ENCODE results near the gene DENND5A. TPM values are rescaled to one million over a fixed set of nuclear protein-coding genes. Genes with fewer than 3 reads are reported as not detected.
"Not testable (repeated sequence)": the region's sequence is repeated elsewhere in the genome, so short reads cannot be mapped to it uniquely, and the experiment has no call there.

Gene DENND5A
- polyA plus RNA-seq, 1 donor = 59.3 TPM

DNA sequence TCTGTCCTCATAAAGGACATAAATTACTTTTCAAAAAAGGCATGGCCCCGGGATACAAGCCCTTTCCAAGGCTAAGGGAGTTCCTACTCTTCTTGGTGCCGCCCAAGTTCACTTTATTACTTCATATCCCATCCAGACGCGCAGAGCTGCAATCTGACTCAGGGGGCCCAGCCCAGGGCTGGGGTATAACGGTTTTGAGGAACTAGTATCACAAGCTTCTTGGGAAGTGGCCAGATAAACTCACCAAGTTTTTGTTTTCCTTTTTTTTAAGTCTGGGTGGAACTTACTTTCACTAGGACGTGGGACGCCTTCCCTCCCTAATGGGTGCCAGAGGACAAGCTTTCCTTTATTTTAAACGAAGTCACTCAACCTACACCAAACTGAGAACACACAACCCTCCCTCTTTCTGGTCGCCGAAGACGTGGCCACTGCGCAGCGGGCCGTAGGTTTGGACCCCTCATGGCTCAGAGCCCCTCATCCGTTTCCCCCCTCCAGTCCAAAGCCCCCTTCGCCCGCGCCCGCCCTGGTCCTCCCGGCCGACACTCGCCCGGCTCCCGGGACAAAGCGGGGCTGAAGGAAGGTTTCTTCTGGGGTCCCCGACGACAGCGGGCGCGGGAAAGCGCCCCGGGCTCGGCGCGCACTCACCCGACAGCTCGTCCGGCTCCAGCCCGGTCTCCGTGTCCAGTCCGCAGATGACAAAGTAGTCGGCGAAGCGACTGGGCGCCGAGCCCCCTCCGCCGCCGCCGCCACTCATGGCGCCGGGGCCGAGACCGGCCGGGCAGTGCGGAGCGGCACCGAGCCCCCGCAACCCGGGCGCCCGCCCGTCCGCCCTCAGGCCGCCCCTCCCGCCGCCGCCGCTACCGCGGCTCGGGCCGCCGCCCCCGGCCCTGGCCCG, 587 bp downstream of the DENND5A start:
- DNase-seq (ENCODE audit: low read depth) = peak; percentile 74

DNA sequence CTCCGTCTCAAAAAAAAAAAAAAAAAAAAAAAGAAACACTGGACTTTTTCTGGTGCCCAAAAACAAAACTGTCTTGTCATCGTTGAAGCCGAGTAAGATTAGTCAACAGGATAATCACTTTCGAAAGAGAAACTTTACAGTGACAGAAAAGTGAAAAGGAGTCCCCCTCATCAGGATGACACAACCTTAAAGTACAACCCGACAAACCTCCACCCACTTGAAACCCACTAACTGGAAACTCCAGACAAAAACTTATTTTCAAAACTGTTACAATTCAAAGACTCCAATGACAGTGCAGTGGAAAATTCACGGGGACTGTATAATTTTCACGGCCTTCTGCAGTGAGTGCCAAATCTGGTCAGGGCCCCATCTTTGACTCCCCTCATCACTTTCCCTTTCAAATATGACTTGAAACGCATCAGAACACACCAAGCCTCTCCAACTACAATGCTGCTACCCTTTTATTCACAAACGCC, 1.3 kb downstream of the DENND5A start:
- DNase-seq (ENCODE audit: low read depth) = no peak

DNA sequence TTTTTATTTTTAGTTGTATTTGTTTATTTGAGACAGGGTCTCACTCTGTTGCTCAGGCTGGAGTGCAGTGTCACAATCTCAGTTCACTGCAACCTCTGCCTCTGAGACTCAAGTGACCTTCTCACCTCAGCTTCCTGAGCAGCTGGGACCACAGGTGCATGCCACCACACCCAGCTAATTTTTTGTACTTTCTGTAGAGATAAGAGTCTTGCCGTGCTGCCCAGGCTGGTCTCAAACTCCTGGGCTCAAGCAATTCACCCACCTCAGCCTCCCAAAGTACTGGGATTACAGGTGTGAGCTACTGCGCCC, 4.4 kb downstream of the DENND5A start:
- DNase-seq (ENCODE audit: low read depth) = not testable (repeated sequence)

DNA sequence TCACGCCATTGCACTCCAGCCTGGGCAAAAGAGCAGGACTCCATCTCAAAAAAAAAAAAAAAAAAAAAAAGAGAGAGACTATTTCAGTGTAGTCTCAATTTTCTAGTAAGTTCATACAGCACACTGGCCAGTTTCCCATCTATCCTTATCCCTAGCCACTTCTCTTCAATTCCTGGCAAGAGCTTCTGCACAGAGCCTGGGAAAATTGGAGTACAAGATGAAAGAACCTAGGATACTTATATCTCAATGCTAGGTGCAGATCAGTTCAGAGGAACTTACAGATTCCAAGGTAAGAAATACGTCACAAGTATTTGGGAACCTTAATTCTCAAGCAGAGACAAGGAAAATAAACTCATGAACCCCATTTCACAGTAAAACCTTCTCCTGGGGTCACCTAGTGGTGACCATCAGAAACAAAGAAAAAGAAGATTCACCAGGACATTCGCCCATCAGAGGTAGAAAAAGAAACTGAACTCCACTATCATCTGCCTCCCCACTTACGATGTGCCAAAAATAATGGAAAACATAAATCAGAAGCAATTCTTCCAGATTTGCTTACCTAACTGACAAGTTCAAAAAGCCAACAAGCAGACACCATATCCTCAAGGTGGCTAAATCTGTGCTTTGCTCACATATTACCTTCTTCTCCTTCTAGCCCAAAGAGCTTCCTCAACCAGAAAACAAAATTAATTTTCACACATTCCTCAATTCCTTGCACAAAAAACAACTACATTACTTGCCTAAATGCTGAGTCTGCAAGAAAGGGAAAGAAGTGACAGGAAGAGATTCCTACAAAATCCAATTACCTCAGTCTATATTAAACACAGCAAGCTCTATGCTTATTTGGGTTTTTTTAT, 4.9 kb downstream of the DENND5A start:
- no peak for DNase-seq (ENCODE audit: low read depth)

DNA sequence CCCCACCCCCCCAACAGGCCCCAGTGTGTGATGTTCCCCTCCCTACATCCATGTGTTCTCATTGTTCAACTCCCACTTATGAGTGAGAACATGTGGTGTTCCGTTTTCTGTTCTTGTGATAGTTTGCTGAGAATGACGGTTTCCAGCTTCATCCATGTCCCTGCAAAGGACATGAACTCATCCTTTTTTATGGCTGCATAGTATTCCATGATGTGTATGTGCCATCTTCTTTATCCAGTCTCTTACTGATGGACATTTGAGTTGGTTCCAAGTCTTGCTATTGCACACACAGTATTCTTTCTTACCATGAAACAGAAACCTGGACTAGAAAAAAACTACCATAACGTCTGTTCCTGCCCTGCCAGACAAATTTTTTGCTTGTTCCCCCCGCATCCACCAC, 6.9 kb downstream of the DENND5A start:
- DNase-seq (ENCODE audit: low read depth) = not testable (repeated sequence)

DNA sequence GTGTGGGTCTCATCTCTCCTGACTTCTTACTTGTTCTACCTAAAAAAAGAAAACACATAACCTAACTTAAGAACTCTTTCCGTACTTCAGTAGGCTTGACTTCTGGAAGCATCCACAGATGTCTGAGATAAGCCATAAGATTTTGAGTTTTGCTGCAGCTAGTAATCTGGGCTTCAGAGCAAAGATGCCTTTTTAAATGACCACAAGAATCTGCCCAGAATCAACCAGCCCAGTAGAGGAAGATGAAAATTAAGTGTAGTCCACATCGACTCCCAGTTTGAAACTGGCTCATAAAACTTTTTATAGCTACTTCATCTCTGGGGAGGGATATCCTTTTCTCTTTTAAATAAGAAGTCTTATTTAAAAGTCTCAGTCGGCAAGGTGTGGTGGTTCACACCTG, 10.7 kb downstream of the DENND5A start:
- no peak for DNase-seq (ENCODE audit: low read depth)

DNA sequence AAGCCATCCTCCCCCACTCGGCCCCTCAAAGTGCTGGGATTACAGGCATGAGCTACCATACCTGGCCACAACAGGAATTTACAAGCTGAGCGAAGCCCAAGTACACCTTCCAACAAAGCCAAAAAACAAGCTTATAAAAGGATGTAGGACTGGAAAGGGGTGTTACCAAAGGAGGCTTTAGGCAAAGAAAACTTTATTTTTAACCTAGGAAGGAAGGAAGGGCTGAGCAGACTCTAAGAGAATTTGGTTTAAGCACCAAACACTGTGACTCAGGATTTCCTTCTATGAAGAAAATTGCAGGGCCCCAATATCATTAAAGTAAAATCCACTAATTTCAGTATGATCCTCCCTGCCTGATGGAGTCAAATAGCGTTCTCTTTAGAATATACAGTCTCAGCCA, 12.1 kb downstream of the DENND5A start:
- no peak for DNase-seq (ENCODE audit: low read depth)

DNA sequence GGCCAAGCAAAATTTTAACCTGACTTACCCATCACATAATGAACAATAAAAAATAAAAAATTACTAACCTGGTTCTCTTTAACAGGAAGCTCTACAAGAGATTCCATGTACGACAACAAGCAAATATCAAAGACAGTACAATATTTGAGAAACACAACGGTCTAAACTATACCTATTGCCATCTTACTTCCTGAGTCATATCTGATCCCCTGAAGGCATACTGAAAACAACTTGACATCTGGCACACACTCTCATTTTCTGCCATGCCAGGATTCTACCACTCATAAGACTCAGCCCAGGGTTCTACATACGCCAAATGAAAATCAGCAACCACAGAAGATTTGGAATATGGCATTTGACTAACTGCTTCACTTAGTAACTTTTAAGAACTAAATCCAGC, 13.8 kb downstream of the DENND5A start:
- DNase-seq (ENCODE audit: low read depth) = no peak

DNA sequence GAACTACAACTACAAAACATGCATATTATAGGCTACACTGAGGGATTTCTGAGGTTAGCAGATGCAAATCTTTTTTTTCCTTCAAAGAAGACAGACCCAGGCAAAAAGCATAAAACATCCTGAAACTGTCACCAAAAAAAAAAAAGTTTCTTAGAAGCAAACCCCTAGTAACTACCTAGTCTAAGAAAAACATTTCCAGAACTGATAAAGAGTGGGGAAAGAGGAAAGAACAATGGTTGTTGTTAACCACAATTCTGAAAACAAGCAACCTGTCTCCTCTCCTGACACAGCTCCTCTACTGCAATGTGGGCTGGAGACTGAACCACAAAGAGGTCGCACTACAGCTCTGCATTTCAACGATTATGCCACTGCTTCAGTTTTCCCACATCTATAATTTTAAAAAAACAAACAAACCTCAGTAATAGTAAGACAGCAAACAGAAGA, 15.0 kb downstream of the DENND5A start:
- no peak for DNase-seq (ENCODE audit: low read depth)

DNA sequence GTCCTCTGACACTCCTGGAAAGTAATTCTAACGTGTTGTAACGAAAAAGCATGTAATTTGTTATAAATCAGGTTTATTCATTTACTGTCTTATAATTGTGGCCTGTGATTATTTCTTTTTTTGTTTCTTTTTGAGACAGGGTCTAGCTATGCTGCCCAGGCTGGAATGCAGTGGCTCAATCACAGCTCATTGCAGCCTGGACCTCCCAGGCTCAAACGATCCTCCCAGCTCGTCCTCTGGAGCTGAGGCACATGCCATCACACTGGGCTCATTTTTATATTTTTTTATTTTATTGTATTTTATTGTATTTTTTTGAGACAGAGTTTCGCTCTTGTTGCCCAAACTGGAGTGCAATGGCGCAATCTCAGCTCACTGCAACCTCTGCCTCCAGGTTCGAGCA, 15.9 kb downstream of the DENND5A start:
- DNase-seq (ENCODE audit: low read depth) = no peak

DNA sequence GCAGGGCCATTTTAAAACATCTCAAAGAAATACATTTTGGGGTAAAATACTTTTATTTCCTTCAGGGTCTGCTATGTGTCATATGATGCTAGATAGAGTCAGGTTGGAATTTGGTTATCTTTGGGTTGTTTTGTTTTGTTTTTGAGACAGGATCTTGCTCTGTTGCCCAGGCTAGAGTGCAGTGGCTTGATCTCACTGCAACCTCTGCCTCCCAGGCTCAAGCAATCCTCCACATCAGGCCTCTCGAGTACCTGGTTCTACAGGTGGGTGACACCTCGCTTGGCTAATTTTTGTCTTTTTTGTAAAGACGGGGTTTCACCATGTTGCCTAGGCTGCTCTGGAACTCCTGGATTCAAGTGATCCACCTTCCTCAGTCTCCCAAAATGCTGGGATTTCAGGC, 17.3 kb downstream of the DENND5A start:
- no peak for DNase-seq (ENCODE audit: low read depth)

DNA sequence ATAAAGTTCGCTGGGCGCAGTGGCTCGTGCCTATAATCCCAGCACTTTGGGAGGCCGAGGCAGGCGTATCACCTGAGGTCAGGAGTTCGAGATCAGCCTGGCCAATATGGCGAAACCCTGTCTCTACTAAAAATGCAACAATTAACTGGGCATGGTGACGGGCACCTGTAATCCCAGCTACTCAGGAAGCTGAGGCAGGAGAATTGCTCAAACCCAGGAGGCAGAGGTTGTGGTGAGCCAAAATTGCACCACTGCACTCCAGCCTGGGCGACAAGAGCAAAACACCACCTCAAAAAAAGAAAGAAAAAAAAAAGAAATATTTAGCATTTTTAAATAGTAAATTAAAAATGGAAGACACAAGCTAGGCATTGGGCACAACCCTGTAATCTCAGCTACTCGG, 28.9 kb downstream of the DENND5A start:
- not testable (repeated sequence) for DNase-seq (ENCODE audit: low read depth)

DNA sequence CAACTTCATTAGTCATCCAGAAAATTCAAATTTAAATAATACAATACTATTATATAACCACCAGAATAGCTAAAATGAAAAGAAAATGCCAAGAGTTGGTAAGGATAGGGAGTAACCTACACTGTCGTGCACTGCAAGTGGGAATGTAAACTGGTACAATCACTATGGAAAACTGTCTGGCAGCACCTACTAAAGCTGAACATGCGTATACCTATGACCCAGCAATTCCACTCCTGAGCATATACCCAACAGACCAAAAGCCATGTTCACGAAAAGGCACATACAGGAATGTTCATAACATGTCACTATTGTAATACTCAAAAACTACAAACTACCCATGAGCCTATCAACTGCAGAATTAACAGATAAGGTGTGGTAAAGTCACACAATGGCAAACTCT, 32.7 kb downstream of the DENND5A start:
- no peak for DNase-seq (ENCODE audit: low read depth)

DNA sequence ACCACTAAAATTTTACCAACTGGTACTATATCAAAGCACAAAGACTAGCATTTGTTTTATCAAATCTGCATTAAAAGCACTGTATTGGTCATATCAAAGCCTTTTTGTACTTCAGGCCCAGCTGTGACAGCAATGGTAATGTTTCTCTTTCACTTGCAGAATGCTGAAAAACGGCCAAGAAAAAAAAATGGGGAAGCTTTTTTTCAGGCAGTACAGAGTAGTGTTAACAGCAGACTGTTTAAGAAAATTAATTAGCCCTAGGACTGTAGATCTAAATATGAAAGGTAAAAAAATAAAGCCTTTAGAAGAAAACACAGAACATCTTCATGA, 33.3 kb downstream of the DENND5A start:
- DNase-seq (ENCODE audit: low read depth) = no peak

DNA sequence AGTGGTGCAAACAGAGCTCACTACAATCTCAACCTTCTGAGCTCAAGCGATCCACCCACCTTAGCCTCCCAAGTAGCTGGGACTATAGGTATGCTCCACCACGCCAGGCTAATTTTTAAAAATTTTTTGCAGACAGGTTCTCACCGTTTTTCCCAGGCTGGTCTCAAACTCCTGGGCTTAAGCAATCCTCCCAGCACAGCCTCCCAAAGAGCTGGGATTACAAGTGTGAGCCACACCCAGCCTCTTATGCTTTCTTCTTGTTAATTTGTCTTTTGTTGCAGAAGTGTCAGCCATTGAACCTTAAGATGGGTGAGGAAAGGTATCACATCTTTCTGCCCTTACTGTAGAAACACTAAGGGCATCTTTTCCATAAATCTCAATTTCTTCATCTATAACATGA, 34.9 kb downstream of the DENND5A start:
- DNase-seq (ENCODE audit: low read depth) = no peak

DNA sequence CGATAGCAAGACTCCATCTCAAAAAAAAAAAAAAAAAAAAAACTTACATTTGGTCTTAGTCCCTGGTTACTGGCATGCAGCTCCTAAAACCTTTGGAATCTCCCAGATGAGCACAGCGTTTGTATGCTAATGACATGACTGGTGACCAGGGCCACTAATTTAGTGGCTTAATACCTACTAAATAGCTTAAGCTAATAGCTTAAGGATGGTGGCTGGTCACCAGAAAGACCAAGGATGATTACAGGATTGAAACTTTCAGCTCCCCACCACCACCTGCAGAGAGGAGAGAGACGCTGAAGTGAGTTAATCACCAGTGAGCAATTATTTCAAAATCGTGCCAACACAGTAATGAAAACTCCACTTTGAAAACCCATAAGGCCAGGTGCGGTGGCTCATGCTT, 37.1 kb downstream of the DENND5A start:
- no peak for DNase-seq (ENCODE audit: low read depth)

DNA sequence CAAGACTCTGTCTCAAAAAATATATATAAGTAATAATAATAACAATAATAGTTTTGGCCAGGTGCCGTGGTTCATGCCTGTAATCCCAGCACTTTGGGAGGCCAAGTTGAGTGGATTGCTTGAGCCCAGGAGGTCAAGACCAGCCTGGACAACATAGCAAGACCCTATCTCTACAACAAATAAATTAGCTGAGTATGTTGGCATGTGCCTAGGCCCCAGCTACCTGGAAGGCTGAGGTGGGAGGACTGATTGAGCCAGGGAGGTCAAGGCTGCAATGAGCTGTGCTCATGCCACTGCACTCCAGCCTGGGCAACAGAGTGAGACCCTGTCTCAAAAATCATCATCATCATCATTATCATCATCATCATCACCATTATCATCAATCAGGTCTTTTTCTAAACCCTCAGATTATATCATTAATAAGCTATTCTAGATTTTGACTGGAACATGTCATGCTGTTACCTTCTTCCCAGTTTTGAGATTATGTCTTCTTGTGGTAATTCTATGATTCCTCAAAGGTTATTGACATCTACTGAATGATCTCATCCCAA, 39.3 kb downstream of the DENND5A start:
- DNase-seq (ENCODE audit: low read depth) = no peak

DNA sequence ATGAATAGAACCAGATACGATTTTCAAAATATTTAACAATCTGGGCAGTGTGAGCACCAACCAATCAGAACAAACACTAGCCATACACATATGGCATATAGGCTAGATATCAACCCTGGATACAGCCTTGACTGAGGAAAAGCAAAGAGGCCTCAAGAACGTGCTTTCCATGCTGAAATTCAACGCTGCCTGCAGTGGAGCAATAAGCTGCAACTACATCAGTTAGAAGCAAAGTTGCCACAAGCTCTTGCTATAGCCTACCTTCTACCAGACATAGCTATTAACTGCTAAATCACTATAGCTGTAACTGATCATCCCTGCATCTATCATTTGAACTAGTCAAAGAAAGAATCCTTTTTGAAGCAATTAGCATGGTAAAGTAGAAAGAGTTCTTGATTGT, 42.5 kb downstream of the DENND5A start:
- no peak for DNase-seq (ENCODE audit: low read depth)

DNA sequence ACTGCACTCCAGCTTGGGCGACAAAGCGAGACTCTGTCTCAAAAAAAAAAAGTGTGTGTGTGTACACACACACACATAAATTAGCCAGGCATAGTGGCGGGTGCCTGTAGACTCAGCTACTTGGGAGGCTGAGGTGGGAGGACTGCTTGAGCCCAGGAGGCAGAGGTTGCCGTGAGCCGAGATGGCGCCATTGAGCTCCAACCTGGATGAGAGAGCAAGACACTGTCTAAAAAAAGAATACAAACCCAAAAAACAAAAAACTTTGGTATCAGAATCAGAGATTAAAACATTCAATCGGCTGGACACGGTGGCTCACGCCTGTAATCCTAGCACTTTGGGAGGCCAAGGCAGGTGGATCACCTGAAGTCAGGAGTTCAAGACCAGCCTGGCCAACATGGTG, 44.3 kb downstream of the DENND5A start:
- not testable (repeated sequence) for DNase-seq (ENCODE audit: low read depth)

DNA sequence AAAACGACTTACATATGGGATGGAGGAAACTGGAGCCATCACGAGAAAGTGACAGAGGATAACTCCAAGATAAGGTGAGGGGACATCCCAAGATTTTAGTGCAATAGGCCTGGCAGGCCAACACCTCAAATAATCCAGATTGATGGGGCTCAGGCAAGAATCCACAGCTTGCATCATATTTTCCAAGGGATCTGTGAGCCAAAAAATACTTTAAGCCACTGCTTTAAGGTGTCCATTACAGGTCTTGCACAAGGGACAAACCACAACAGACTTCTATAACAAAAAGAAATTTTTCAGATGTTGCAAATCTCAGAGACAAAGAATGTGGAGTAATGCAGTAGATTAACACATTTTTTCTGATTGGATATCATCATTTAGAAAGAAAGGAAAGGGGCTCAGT, 45.6 kb downstream of the DENND5A start:
- no peak for DNase-seq (ENCODE audit: low read depth)

DNA sequence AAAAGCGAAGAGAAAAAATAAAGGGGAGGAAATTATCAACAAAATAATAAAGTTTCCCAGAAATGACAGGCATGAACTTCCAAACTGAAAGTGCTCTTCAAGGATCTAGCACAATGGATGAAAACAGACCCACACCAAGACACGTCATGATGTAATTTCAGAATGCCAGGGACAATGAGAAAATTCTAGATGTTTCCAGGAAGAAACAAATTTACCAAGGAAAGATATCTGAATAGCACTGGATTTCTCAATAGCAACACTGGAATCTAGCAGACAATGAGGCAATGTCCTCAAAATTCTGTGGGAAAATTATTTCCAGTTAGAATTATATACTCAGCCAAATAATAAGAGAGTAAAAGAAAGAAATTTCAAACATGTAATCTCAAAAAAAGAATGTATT, 46.0 kb downstream of the DENND5A start:
- DNase-seq (ENCODE audit: low read depth) = no peak

DNA sequence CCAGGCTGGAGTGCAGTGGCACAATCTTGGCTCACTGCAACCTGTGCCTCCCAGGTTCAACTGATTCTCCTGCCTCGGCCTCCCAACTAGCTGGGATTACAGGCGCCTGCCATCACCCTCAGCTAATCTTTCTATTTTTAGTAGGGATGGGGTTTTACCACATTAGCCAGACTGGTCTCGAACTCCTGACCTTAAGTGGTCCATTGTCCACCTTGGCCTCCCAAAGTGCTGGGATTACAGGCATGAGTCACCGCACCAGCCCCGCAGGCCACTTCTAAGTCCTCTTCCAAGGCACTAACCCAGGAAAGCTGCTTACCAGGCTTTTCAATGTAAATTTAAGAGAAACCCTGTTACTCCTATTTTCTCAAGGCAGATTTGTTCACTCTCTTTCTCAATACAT, 50.4 kb downstream of the DENND5A start:
- DNase-seq (ENCODE audit: low read depth) = no peak

DNA sequence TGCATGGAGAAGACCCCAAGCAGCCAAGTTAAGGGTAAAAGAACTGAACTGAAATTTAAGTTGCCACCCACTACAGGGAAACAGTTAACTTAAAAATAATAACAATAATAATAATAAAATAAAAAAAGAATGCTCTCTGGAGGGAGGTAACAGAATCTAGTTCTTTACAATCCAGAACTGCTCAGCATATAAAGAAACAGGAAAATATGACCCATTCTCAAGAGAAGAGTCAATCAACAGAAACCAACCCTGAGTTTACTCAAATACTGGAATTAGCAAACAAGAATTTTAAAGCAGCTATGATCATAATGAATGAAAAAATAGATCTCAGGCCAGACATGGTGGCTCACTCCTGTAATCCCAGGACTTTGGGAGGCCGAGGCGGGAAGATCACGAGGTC, 53.8 kb downstream of the DENND5A start:
- DNase-seq (ENCODE audit: low read depth) = no peak

All from forelimb muscle (tissue), 1 donor.